ENCODE measurements around the gene PCNX3. TPM values are rescaled to one million over a fixed set of nuclear protein-coding genes. Genes with fewer than 3 reads are reported as not detected.

PCNX3 gene
- total and polyA plus RNA-seq, 2 donors (not counting 3 experiments of a cell fraction or from before 2014, with no cell fraction given), result 42.6 to 53.9 TPM

DNA sequence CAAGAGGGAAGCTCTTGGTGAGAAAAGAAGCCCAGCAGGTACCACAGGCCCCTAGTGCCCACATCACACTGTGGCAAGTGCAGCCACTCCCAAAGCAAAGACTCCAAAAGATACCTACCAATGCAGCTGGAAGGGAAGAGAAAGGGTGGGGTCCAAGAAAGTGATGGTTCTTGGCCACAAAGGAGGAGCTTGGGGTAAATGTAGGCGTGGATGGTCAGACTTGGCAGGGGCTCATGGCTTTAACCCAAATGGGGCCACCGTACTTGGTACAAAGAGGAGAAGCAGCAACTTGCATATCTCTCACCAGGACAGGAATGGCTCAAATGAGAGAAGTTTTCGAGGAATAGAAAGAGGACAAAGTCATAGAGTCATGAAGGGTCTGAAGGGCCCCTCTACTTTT is 6.3 kb upstream of the PCNX3 start:
- dilution Hi-C loops (cut with MboI; ENCODE audit: extremely low pct_ligation_motif_present, low sequenced_read_pairs) (no loop called here), intact Hi-C loops (cut with micrococcal nuclease) (no loop called here)
- POLR2A ChIA-PET, result interaction anchor here (0.6 kb wide), 1 partner anchor 13 kb away, joined by 3 read pairs; no protein-coding TSS in a partner anchor
- H2AFZ ChIP-seq (ENCODE audit: low read depth, low read length), result no peak overlapping the region
- no peak overlapping the region for H3K9ac ChIP-seq (replicated peaks; ENCODE audit: extremely low read depth, insufficient read depth, low read length)
- H3K4me1 ChIP-seq (ENCODE audit: control insufficient read depth, extremely low read depth, insufficient read depth, low read length), result peaks cover 55% of the 10 kb centered on the region
- TF ChIP-seq POLR2AphosphoS5 (IDR thresholded peaks at IDR 0.05; ENCODE audit: insufficient read depth, low read depth, low read length), result no peak
- TF ChIP-seq, protein P1, sequence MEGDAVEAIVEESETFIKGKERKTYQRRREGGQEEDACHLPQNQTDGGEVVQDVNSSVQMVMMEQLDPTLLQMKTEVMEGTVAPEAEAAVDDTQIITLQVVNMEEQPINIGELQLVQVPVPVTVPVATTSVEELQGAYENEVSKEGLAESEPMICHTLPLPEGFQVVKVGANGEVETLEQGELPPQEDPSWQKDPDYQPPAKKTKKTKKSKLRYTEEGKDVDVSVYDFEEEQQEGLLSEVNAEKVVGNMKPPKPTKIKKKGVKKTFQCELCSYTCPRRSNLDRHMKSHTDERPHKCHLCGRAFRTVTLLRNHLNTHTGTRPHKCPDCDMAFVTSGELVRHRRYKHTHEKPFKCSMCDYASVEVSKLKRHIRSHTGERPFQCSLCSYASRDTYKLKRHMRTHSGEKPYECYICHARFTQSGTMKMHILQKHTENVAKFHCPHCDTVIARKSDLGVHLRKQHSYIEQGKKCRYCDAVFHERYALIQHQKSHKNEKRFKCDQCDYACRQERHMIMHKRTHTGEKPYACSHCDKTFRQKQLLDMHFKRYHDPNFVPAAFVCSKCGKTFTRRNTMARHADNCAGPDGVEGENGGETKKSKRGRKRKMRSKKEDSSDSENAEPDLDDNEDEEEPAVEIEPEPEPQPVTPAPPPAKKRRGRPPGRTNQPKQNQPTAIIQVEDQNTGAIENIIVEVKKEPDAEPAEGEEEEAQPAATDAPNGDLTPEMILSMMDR (IDR thresholded peaks at IDR 0.05; ENCODE audit: extremely low read depth in 1 of 2, insufficient read depth in 1 of 2, low read depth in 1 of 2, low read length in 2 of 2), result no peak
- H3K27ac ChIP-seq (ENCODE audit: insufficient read depth, low read depth, low read length), result no peak overlapping the region
- no peaks in the 10 kb centered on the region for H3K9me1 ChIP-seq (replicated peaks; ENCODE audit: control insufficient read depth, extremely low read depth, insufficient read depth, low read length)
- no peaks in the 10 kb centered on the region for H3K9me3 ChIP-seq (replicated peaks; ENCODE audit: control insufficient read depth, insufficient read depth, low read length)
- CTCF ChIA-PET, result interaction anchor here (0.6 to 1.5 kb wide), 3 partner anchors 15 to 687 kb away, joined by 3 to 9 read pairs (median 3); no protein-coding TSS in a partner anchor
- FAIRE-seq (no peak), DNase-seq (ENCODE audit: low read depth, low spot score) (no peak)
- H3K36me3 ChIP-seq (ENCODE audit: control insufficient read depth in 2 of 2, extremely low read depth in 1 of 2, insufficient read depth in 2 of 2, low read length in 2 of 2), result peaks cover 13 to 42% of the 10 kb centered on the region in 2 experiments
- no peaks in the 10 kb centered on the region for H3K27me3 ChIP-seq (ENCODE audit: control insufficient read depth in 2 of 2, insufficient read depth in 2 of 2, low read length in 2 of 2)
- BruUV-seq (replicated peaks), result no TSS peak
- H3K79me2 ChIP-seq (ENCODE audit: control insufficient read depth, insufficient read depth, low read length), result peaks cover 60% of the 10 kb centered on the region
- H3K4me2 ChIP-seq (ENCODE audit: insufficient read depth, low read length), result peak overlapping the region; percentile 5
- no peaks in the 10 kb centered on the region for H4K20me1 ChIP-seq (replicated peaks; ENCODE audit: control insufficient read depth, extremely low read depth, insufficient read depth, low read length)
- H3K4me3 ChIP-seq (replicated peaks in 1 of 3; ENCODE audit: insufficient read depth in 1 of 3, low read depth in 1 of 3, low read length in 3 of 3), result no peak overlapping the region

DNA sequence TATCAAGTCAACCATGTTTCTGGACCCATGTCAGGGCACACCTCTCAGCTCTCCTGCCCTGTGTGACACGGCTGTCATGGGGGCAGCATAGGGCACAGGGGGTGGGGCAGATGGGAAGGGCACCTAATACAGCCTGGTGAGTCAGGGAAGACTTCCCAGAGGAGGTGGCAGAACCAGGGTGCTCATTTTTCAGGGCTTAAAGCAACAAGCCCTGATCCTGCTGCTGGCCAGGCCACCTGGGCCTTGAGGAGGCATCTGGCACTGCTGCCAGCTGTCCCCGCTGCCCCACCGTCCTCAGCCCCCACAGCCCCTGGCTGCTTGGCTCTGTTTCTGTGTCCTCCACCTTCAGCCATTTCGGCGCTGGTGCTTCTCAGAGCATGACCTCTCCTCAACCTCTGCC is 5.9 kb upstream of the PCNX3 start:
- intact Hi-C loops (cut with micrococcal nuclease), result no loop called here
- no peak overlapping the region for H3K4me2 ChIP-seq (ENCODE audit: insufficient read depth, low read length)

More for the DNA sequence above, 5.9 kb upstream of the PCNX3 start:
- no peaks in the 10 kb centered on the region for H4K20me1 ChIP-seq (replicated peaks; ENCODE audit: control insufficient read depth, extremely low read depth, insufficient read depth, low read length)
- no TSS peak for BruUV-seq (replicated peaks)
- FAIRE-seq (no peak), DNase-seq (ENCODE audit: low read depth, low spot score) (no peak)
- no peaks in the 10 kb centered on the region for H3K27me3 ChIP-seq (ENCODE audit: control insufficient read depth in 2 of 2, insufficient read depth in 2 of 2, low read length in 2 of 2)
- dilution Hi-C loops (cut with MboI; ENCODE audit: extremely low pct_ligation_motif_present, low sequenced_read_pairs), result no loop called here
- CTCF ChIA-PET, result interaction anchor here (1.2 to 6.2 kb wide), 3 partner anchors 15 to 18 kb away, joined by 3 to 54 read pairs (median 9); partner anchors contain the start of gene KCNK7
- POLR2A ChIA-PET, result no interaction called here
- peaks cover 13 to 39% of the 10 kb centered on the region in 2 experiments for H3K36me3 ChIP-seq (ENCODE audit: control insufficient read depth in 2 of 2, extremely low read depth in 1 of 2, insufficient read depth in 2 of 2, low read length in 2 of 2)
- H3K79me2 ChIP-seq (ENCODE audit: control insufficient read depth, insufficient read depth, low read length), result peaks cover 63% of the 10 kb centered on the region
- H3K27ac ChIP-seq (ENCODE audit: insufficient read depth, low read depth, low read length), result no peak overlapping the region
- H3K9me1 ChIP-seq (replicated peaks; ENCODE audit: control insufficient read depth, extremely low read depth, insufficient read depth, low read length), result no peaks in the 10 kb centered on the region
- no peak overlapping the region for H2AFZ ChIP-seq (ENCODE audit: low read depth, low read length)
- no peaks in the 10 kb centered on the region for H3K9me3 ChIP-seq (replicated peaks; ENCODE audit: control insufficient read depth, insufficient read depth, low read length)
- no peak overlapping the region for H3K9ac ChIP-seq (replicated peaks; ENCODE audit: extremely low read depth, insufficient read depth, low read length)
- H3K4me1 ChIP-seq (ENCODE audit: control insufficient read depth, extremely low read depth, insufficient read depth, low read length), result peaks cover 57% of the 10 kb centered on the region
- peak; percentile 44 for TF ChIP-seq POLR2A (IDR thresholded peaks at IDR 0.05; ENCODE audit: low read depth, low read length)
- TF ChIP-seq GATA2 (IDR thresholded peaks at IDR 0.05; ENCODE audit: insufficient read depth, insufficient read length, low read depth, low read length), result no peak
- no peak overlapping the region for H3K4me3 ChIP-seq (replicated peaks in 1 of 3; ENCODE audit: insufficient read depth in 1 of 3, low read depth in 1 of 3, low read length in 3 of 3)
